A549 (cell line): Measurements from ENCODE around the gene DOCK1. TPM values are rescaled to one million over a fixed set of nuclear protein-coding genes. Genes with fewer than 3 reads are reported as not detected.

Experiments used
- ATAC-seq, 2 experiments: fragments of 200-7000 bp in 1 of 2; fragments of >200 bp in 1 of 2; cut with Nextera tagmentation in 1 of 2; cut with Tn5 transposase in 1 of 2; 3 replicates each; pipeline versions ENCODE4 v1.8.0 to v1.9.1; 2018 to 2020; ENCODE audit warnings: mild to moderate bottlenecking in 1 of 2, moderate library complexity in 1 of 2
- CTCF ChIA-PET: fragments of 300-600 bp; sonication (Branson Sonifier 250); formaldehyde crosslinking; extraction: SDS; loops from one replicate; lab custom pipeline; 2021; ENCODE audit warnings: antibody characterized with exemption, inconsistent platforms; lab: Yijun Ruan, JAX
- POLR2A ChIA-PET: fragments of 350-600 bp; formaldehyde crosslinking; extraction: SDS; loops from one replicate; lab custom pipeline; 2021; ENCODE audit warnings: antibody characterized with exemption, inconsistent platforms; lab: Yijun Ruan, JAX
- DNase-seq, 2 experiments: peaks; one replicate each; pipeline versions ENCODE4 v3.0.0 to v3.0.0-alpha.2; 2011 to 2016; ENCODE audit warnings: low read depth in 1 of 2, low spot score in 1 of 2
- FAIRE-seq: peaks from 2 replicates; lab custom pipeline; 2011; peaks lifted over from hg19 to GRCh38; lab: Jason Lieb, UNC
- H3K27ac ChIP-seq, 2 experiments: fragments of >200 bp; sonication (Bioruptor Twin); formaldehyde crosslinking; 3 replicates each; pipeline ENCODE4 v1.5.1; 2016 to 2017
- H3K4me1 ChIP-seq: fragments of >200 bp; sonication (Bioruptor Twin); formaldehyde crosslinking; 3 replicates; pipeline ENCODE4 v1.6.1; 2016
- H3K4me2 ChIP-seq: fragments of >200 bp; sonication (Bioruptor Twin); formaldehyde crosslinking; 3 replicates; pipeline ENCODE4 v1.6.1; 2016
- H3K4me3 ChIP-seq: fragments of >200 bp; sonication (Bioruptor Twin); formaldehyde crosslinking; 3 replicates; pipeline ENCODE4 v1.5.1; 2016
- H3K9me3 ChIP-seq: fragments of >200 bp; sonication (Bioruptor Twin); formaldehyde crosslinking; 3 replicates; pipeline ENCODE4 v1.6.1; 2016
- CEBPB ChIP-seq, 2 experiments: fragments of >200 bp in 1 of 2; sonication (Bioruptor Twin) in 1 of 2; formaldehyde crosslinking in 1 of 2; IDR thresholded peaks; 2 replicates each; pipeline ENCODE4 v1.6.1; 2012 to 2016
- CHD2 ChIP-seq: fragments of 150-350 bp; IDR thresholded peaks from 2 replicates; pipeline ENCODE4 v1.6.1; 2014; ENCODE audit warnings: low read length; ENCODE audit not compliant: partially characterized antibody
- CHD4 ChIP-seq: fragments of 200-600 bp; sonication (generic); IDR thresholded peaks from 2 replicates; pipeline ENCODE4 v1.6.1; 2016; ENCODE audit warnings: antibody characterized with exemption, mild to moderate bottlenecking, borderline replicate concordance
- FOSL2 ChIP-seq, 2 experiments: fragments of 450-650 bp in 1 of 2; fragments of >200 bp in 1 of 2; sonication (Bioruptor Twin) in 1 of 2; formaldehyde crosslinking; IDR thresholded peaks; 2 replicates each; pipeline versions ENCODE4 v1.5.0 to v1.6.1; 2016 to 2020; ENCODE audit warnings: mild to moderate bottlenecking in 1 of 2, moderate library complexity in 1 of 2
- GATA3 ChIP-seq: IDR thresholded peaks from 2 replicates; pipeline ENCODE4 v1.6.1; 2012; ENCODE audit warnings: borderline replicate concordance
- HDAC2 ChIP-seq: fragments of 200-600 bp; sonication (generic); IDR thresholded peaks from 2 replicates; pipeline ENCODE4 v1.6.1; 2016
- HEYL ChIP-seq: fragments of 250-450 bp; sonication (Bioruptor Pico); IDR thresholded peaks from 2 replicates; pipeline ENCODE4 v1.8.0; 2021; ENCODE audit warnings: mild to moderate bottlenecking, moderate library complexity
- HOXA7 ChIP-seq: fragments of 250-450 bp; sonication (Bioruptor Pico); IDR thresholded peaks from 2 replicates; pipeline ENCODE4 v1.5.0; 2020; ENCODE audit warnings: mild to moderate bottlenecking, moderate library complexity
- JUN ChIP-seq, 2 experiments: fragments of >200 bp; sonication (Bioruptor Twin); formaldehyde crosslinking; IDR thresholded peaks; 2 replicates in 1 of 2; 3 replicates in 1 of 2; pipeline ENCODE4 v1.6.1; 2016 to 2017
- KDM5A ChIP-seq: fragments of 200-600 bp; sonication (generic); IDR thresholded peaks from 2 replicates; pipeline ENCODE4 v1.6.1; 2016; ENCODE audit warnings: antibody characterized with exemption, mild to moderate bottlenecking
- NPAS2 ChIP-seq: fragments of 250-450 bp; sonication (Bioruptor Pico); IDR thresholded peaks from 2 replicates; pipeline ENCODE4 v1.8.0; 2022; ENCODE audit warnings: mild to moderate bottlenecking, moderate library complexity, borderline replicate concordance
- NR3C1 ChIP-seq: fragments of >200 bp; sonication (Bioruptor Twin); formaldehyde crosslinking; IDR thresholded peaks from 3 replicates; pipeline ENCODE4 v1.6.1; 2017
- PHF8 ChIP-seq: fragments of 200-600 bp; sonication (generic); IDR thresholded peaks from 2 replicates; pipeline ENCODE4 v1.6.1; 2016; ENCODE audit warnings: low read depth, mild to moderate bottlenecking, antibody characterized with exemption, moderate library complexity, borderline replicate concordance
- POLR2A ChIP-seq: IDR thresholded peaks from 2 replicates; pipeline ENCODE4 v1.6.1; 2012; ENCODE audit warnings: mild to moderate bottlenecking, low read length
- RARB ChIP-seq: fragments of 250-450 bp; sonication (Bioruptor Pico); IDR thresholded peaks from 2 replicates; pipeline ENCODE4 v1.8.0; 2021; ENCODE audit warnings: mild to moderate bottlenecking, moderate library complexity
- RCOR1 ChIP-seq: fragments of 150-350 bp; IDR thresholded peaks from 2 replicates; pipeline ENCODE4 v1.6.1; 2014; ENCODE audit warnings: antibody characterized with exemption, low read length, low read depth
- SMC3 ChIP-seq: fragments of >200 bp; sonication (Bioruptor Twin); formaldehyde crosslinking; IDR thresholded peaks from 3 replicates; pipeline ENCODE4 v1.6.1; 2018; ENCODE audit warnings: inconsistent platforms
- SREBF2 ChIP-seq: fragments of 450-650 bp; IDR thresholded peaks from 2 replicates; pipeline ENCODE4 v1.6.1; 2014; ENCODE audit warnings: mild to moderate bottlenecking, moderate library complexity
- TP53 ChIP-seq: fragments of 250-450 bp; sonication (Bioruptor Pico); IDR thresholded peaks from 2 replicates; pipeline ENCODE4 v1.5.0; 2021; ENCODE audit warnings: mild to moderate bottlenecking, moderate library complexity
- ZSCAN20 ChIP-seq: fragments of 250-450 bp; sonication (Bioruptor Pico); IDR thresholded peaks from 2 replicates; pipeline ENCODE4 v1.8.0; 2022; ENCODE audit warnings: mild to moderate bottlenecking, moderate library complexity
- WGBS: methylation state at CpG from one replicate; pipeline ENCODE4 v1.1.6; 2017; ENCODE audit errors: missing lambda C conversion rate; 5-methylcytosine and 5-hydroxymethylcytosine counted together
- polyA plus RNA-seq, 4 experiments: library from polyadenylated mRNA; depleted of rRNA in 3 of 4; stranded (reverse); fragments of >200 nt; fragmentation: RNase III in 1 of 4; extraction: RNeasy Plus Mini Kit Qiagen cat#74134 plus additional on column Dnase treatment in 1 of 4; gene quantifications; 2 replicates in 3 of 4; 3 replicates in 1 of 4; pipeline ENCODE4 v1.2.3, GENCODE V29; 2011 to 2017
- TF ChIP-seq, protein P1 (sequence below): fragments of 200-600 bp; sonication (generic); IDR thresholded peaks from 2 replicates; pipeline ENCODE4 v1.6.1; 2016; ENCODE audit warnings: antibody characterized with exemption, mild to moderate bottlenecking, moderate library complexity
- TF ChIP-seq, protein P2 (sequence below): fragments of 150-350 bp; IDR thresholded peaks from 2 replicates; pipeline ENCODE4 v1.6.1; 2014; ENCODE audit warnings: low read depth, mild to moderate bottlenecking, low read length
- TF ChIP-seq, protein P3 (sequence below): IDR thresholded peaks from 2 replicates; pipeline ENCODE4 v1.6.1; 2012
- TF ChIP-seq, protein P4 (sequence below): fragments of 250-450 bp; sonication (Bioruptor Pico); IDR thresholded peaks from 2 replicates; pipeline ENCODE4 v1.5.0; 2021; ENCODE audit warnings: mild to moderate bottlenecking, moderate library complexity, borderline replicate concordance
- TF ChIP-seq, protein P5 (sequence below): IDR thresholded peaks from 2 replicates; pipeline ENCODE4 v1.6.1; 2012
- TF ChIP-seq, protein P6 (sequence below): fragments of >200 bp; sonication (Bioruptor Twin); formaldehyde crosslinking; IDR thresholded peaks from 2 replicates; pipeline ENCODE4 v1.6.1; 2016

The DOCK1 gene
- polyA plus RNA-seq, 2 of the 4 experiments (the other 2 are of a cell fraction): 22.6 to 28.2 TPM

DNA sequence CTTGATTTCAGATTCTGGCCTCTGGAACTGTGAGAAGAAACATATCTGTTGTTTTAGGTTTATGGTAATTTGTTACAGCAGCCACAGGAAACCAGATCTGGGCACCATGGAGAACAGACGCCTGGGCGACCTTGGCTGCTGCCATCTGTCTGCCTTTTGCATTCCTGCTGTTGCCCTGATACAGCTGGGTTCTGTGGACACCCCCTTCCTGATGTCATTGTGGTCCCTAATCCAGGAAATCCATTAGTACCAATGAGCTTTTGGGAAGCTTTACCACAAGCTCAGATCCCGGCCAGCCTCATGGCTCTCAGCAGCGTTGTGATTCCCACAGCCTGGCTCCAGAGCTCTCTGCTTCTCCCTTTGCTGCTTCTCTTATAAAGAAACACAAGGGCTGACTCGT lies 469.7 kb downstream of the DOCK1 start (continued):
- TF ChIP-seq, protein P1, sequence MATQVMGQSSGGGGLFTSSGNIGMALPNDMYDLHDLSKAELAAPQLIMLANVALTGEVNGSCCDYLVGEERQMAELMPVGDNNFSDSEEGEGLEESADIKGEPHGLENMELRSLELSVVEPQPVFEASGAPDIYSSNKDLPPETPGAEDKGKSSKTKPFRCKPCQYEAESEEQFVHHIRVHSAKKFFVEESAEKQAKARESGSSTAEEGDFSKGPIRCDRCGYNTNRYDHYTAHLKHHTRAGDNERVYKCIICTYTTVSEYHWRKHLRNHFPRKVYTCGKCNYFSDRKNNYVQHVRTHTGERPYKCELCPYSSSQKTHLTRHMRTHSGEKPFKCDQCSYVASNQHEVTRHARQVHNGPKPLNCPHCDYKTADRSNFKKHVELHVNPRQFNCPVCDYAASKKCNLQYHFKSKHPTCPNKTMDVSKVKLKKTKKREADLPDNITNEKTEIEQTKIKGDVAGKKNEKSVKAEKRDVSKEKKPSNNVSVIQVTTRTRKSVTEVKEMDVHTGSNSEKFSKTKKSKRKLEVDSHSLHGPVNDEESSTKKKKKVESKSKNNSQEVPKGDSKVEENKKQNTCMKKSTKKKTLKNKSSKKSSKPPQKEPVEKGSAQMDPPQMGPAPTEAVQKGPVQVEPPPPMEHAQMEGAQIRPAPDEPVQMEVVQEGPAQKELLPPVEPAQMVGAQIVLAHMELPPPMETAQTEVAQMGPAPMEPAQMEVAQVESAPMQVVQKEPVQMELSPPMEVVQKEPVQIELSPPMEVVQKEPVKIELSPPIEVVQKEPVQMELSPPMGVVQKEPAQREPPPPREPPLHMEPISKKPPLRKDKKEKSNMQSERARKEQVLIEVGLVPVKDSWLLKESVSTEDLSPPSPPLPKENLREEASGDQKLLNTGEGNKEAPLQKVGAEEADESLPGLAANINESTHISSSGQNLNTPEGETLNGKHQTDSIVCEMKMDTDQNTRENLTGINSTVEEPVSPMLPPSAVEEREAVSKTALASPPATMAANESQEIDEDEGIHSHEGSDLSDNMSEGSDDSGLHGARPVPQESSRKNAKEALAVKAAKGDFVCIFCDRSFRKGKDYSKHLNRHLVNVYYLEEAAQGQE: no peak
- TF ChIP-seq HEYL (CRISPR knock-in tag) (no peak), PHF8 (no peak)
- TF ChIP-seq, protein P2, sequence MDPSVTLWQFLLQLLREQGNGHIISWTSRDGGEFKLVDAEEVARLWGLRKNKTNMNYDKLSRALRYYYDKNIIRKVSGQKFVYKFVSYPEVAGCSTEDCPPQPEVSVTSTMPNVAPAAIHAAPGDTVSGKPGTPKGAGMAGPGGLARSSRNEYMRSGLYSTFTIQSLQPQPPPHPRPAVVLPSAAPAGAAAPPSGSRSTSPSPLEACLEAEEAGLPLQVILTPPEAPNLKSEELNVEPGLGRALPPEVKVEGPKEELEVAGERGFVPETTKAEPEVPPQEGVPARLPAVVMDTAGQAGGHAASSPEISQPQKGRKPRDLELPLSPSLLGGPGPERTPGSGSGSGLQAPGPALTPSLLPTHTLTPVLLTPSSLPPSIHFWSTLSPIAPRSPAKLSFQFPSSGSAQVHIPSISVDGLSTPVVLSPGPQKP: no peak

DNA sequence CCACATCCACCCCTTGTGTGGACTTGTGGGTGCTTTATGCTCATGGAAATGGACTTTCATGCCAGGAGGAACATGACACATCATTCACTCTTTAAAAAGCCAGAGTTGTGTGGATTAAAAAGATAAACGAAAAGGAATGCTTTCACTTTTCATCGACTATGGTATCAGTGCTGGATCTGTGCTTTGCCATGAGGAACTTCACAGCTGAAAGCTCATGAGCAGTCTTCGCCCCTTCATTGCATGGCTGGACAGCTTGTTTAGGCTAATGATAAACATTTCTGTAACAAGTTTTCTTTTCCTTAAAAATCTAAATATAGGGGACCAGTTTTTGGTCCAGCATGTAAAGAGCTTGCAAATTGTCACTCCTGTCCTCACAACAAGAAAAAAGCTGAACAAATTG lies 470.2 kb downstream of the DOCK1 start:
- no peak overlapping the region for H3K4me3 ChIP-seq
- TF ChIP-seq, protein P3, sequence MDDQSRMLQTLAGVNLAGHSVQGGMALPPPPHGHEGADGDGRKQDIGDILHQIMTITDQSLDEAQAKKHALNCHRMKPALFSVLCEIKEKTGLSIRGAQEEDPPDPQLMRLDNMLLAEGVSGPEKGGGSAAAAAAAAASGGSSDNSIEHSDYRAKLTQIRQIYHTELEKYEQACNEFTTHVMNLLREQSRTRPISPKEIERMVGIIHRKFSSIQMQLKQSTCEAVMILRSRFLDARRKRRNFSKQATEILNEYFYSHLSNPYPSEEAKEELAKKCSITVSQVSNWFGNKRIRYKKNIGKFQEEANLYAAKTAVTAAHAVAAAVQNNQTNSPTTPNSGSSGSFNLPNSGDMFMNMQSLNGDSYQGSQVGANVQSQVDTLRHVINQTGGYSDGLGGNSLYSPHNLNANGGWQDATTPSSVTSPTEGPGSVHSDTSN: no peak
- TF ChIP-seq HEYL (CRISPR knock-in tag) (no peak), HOXA7 (CRISPR knock-in tag) (no peak), FOSL2 (IDR thresholded peaks at IDR 0.05) (no peak), FOSL2 (CRISPR knock-in tag; IDR thresholded peaks at IDR 0.05) (no peak), POLR2A (no peak), RCOR1 (no peak), NPAS2 (CRISPR knock-in tag) (no peak), NR3C1 (no peak), SREBF2 (no peak)
- TF ChIP-seq, protein P4, sequence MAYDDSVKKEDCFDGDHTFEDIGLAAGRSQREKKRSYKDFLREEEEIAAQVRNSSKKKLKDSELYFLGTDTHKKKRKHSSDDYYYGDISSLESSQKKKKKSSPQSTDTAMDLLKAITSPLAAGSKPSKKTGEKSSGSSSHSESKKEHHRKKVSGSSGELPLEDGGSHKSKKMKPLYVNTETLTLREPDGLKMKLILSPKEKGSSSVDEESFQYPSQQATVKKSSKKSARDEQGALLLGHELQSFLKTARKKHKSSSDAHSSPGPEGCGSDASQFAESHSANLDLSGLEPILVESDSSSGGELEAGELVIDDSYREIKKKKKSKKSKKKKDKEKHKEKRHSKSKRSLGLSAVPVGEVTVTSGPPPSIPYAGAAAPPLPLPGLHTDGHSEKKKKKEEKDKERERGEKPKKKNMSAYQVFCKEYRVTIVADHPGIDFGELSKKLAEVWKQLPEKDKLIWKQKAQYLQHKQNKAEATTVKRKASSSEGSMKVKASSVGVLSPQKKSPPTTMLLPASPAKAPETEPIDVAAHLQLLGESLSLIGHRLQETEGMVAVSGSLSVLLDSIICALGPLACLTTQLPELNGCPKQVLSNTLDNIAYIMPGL (CRISPR knock-in tag): no peak
- TF ChIP-seq, protein P5, sequence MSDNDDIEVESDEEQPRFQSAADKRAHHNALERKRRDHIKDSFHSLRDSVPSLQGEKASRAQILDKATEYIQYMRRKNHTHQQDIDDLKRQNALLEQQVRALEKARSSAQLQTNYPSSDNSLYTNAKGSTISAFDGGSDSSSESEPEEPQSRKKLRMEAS: no peak
- H3K4me2 ChIP-seq: no peak overlapping the region
- no peaks in the 10 kb centered on the region for H3K9me3 ChIP-seq
- CTCF ChIA-PET: no interaction called here
- WGBS: 91% methylated on average over 3 of the region's 3 CpGs
- no peak overlapping the region for H3K27ac ChIP-seq
- DNase-seq (no peak), ATAC-seq (no peak), FAIRE-seq (no peak)
- POLR2A ChIA-PET: no interaction called here
- H3K4me1 ChIP-seq: no peaks in the 10 kb centered on the region

DNA sequence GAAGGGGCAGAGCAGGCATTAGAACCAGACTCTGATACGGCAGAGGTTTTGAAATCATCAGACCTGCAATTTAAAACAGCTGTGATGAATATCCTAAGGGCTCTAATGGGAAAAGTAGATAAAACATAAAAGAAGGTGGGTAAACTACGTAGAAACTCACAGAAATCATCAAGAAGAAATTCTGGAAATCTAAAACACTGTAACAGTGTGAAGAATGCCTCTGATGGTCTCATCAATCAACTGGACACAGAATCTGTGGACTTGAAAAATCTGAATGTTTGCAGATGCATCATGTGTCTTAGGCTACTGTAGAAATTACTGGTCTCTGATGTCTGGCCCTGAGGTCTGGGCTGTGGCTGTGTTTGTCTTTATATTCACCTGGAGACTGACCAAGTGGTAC lies 470.8 kb downstream of the DOCK1 start:
- CTCF ChIA-PET: no interaction called here
- POLR2A ChIA-PET: no interaction called here
- FAIRE-seq (no peak), DNase-seq (no peak), ATAC-seq (no peak)
- no peak overlapping the region for H3K27ac ChIP-seq
- H3K4me2 ChIP-seq: no peak overlapping the region
- no peaks in the 10 kb centered on the region for H3K4me1 ChIP-seq
- H3K4me3 ChIP-seq: no peak overlapping the region
- no peak for TF ChIP-seq HEYL (CRISPR knock-in tag)
- TF ChIP-seq ZSCAN20: no peak
- no peak for TF ChIP-seq HDAC2
- no peak for TF ChIP-seq CHD4
- no peak for TF ChIP-seq RARB (CRISPR knock-in tag)
- no peak for TF ChIP-seq GATA3
- no peak for TF ChIP-seq CHD2
- no peak for TF ChIP-seq SMC3
- TF ChIP-seq TP53 (CRISPR knock-in tag): no peak
- TF ChIP-seq, protein P6, sequence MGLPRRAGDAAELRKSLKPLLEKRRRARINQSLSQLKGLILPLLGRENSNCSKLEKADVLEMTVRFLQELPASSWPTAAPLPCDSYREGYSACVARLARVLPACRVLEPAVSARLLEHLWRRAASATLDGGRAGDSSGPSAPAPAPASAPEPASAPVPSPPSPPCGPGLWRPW: no peak
- no peak for TF ChIP-seq HOXA7 (CRISPR knock-in tag)
- no peak for TF ChIP-seq NPAS2 (CRISPR knock-in tag)
- no peak for TF ChIP-seq NR3C1
- no peak for TF ChIP-seq KDM5A
- TF ChIP-seq SREBF2: no peak
- TF ChIP-seq, protein P3: no peak
- TF ChIP-seq JUN (IDR thresholded peaks at IDR 0.05): no peak
- TF ChIP-seq CEBPB (IDR thresholded peaks at IDR 0.05): no peak
- TF ChIP-seq, all 56 proteins: peak for 0
- H3K9me3 ChIP-seq: no peaks in the 10 kb centered on the region
- 91% methylated on average over 2 of the region's 2 CpGs for WGBS
